Prostate gland (tissue), 2 donors: Measurements from ENCODE around the gene CYBC1.

Experiments
- POLR2A ChIP-seq: fragments of 450-650 bp; IDR thresholded peaks from one replicate; pipeline ENCODE4 v1.6.1; 2016; ENCODE audit warnings: antibody characterized with exemption, mild to moderate bottlenecking
- POLR2AphosphoS5 ChIP-seq: sonication (generic); formaldehyde crosslinking; IDR thresholded peaks from one replicate; pipeline ENCODE4 v1.6.1; 2017; ENCODE audit warnings: antibody characterized with exemption
- TF ChIP-seq, protein P1 (sequence below), 4 experiments: fragments of 200-600 bp in 2 of 4; fragments of 450-650 bp in 2 of 4; sonication (generic) in 2 of 4; IDR thresholded peaks; 1 replicate in 3 of 4; 2 replicates in 1 of 4; pipeline ENCODE4 v1.5.1; 2016 to 2019; ENCODE audit warnings: antibody characterized with exemption in 4 of 4, mild to moderate bottlenecking in 2 of 4, moderate library complexity in 2 of 4

DNA sequence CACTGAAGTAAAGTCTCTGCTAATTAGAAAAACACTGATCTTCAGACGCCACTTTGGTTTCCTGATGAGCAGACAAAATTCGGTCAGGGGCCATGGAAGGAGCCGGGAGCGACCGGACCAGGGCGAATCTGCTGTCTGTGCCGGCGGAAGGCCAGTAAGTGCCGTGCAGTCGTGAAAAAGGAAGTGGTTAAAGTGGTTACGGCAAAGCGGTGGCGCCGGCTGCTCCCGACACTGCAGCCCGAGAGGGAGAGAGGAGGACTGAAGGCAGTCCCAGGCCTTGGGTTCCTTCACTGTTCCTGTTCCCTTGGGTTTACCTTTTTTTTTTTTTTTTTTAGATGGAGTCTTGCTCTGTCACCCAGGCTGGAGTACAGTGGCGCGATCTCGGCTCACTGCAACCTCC, 49.7 kb downstream of the CYBC1 start:
- TF ChIP-seq, protein P1, sequence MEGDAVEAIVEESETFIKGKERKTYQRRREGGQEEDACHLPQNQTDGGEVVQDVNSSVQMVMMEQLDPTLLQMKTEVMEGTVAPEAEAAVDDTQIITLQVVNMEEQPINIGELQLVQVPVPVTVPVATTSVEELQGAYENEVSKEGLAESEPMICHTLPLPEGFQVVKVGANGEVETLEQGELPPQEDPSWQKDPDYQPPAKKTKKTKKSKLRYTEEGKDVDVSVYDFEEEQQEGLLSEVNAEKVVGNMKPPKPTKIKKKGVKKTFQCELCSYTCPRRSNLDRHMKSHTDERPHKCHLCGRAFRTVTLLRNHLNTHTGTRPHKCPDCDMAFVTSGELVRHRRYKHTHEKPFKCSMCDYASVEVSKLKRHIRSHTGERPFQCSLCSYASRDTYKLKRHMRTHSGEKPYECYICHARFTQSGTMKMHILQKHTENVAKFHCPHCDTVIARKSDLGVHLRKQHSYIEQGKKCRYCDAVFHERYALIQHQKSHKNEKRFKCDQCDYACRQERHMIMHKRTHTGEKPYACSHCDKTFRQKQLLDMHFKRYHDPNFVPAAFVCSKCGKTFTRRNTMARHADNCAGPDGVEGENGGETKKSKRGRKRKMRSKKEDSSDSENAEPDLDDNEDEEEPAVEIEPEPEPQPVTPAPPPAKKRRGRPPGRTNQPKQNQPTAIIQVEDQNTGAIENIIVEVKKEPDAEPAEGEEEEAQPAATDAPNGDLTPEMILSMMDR (IDR thresholded peaks at IDR 0.05), result no peak
- TF ChIP-seq POLR2A (no peak), POLR2AphosphoS5 (no peak)
